Calu3 (cell line): Measurements from ENCODE around the gene DICER1. TPM values are rescaled to one million over a fixed set of nuclear protein-coding genes. Genes with fewer than 3 reads are reported as not detected.

Source experiments
- BruUV-seq: library from RNA; stranded (reverse); fragments of 400-500 nt; replicated peaks from 2 replicates; lab custom pipeline; 2021; lab: Mats Ljungman, UMichigan
- CTCF ChIA-PET: fragments of 300-600 bp; sonication (Branson Sonifier 250); formaldehyde crosslinking; loops from one replicate; lab custom pipeline; 2022; ENCODE audit warnings: antibody characterized with exemption; lab: Charles Lee
- DNase-seq: peaks from one replicate; pipeline ENCODE4 v3.0.0; 2022
- H3K27ac Mint-ChIP-seq: one replicate; pipeline ENCODE4 v1.8.0; 2022; ENCODE audit warnings: mixed read lengths; ENCODE audit not compliant: unreplicated experiment
- H3K27me3 Mint-ChIP-seq: one replicate; pipeline ENCODE4 v1.8.0; 2022; ENCODE audit warnings: mixed read lengths; ENCODE audit not compliant: unreplicated experiment
- H3K36me3 Mint-ChIP-seq: one replicate; pipeline ENCODE4 v1.8.0; 2022; ENCODE audit warnings: mild to moderate bottlenecking, moderate library complexity, mixed read lengths; ENCODE audit not compliant: insufficient read depth, unreplicated experiment
- H3K4me1 Mint-ChIP-seq: one replicate; pipeline ENCODE4 v1.8.0; 2022; ENCODE audit warnings: mild to moderate bottlenecking, low read depth, mixed read lengths; ENCODE audit not compliant: unreplicated experiment
- H3K4me3 Mint-ChIP-seq: one replicate; pipeline ENCODE4 v1.8.0; 2022; ENCODE audit warnings: mild to moderate bottlenecking, low read depth, moderate library complexity, mixed read lengths; ENCODE audit not compliant: unreplicated experiment
- H3K9me3 Mint-ChIP-seq: one replicate; pipeline ENCODE4 v1.8.0; 2022; ENCODE audit warnings: low read depth, mixed read lengths; ENCODE audit not compliant: unreplicated experiment
- intact Hi-C: fragments of 100-400 bp; cut with micrococcal nuclease; formaldehyde crosslinking; loops from one replicate; pipeline ENCODE4 v1.10.0; 2022; ENCODE audit not compliant: unreplicated experiment
- total RNA-seq: library from RNA; stranded (reverse); gene quantifications from 2 replicates; pipeline ENCODE4 v1.2.3, GENCODE V29; 2022
- TF ChIP-seq, protein P1 (sequence below): fragments of 200-600 bp; IDR thresholded peaks from one replicate; pipeline ENCODE4 v1.8.0; 2022; ENCODE audit warnings: antibody characterized with exemption; ENCODE audit not compliant: unreplicated experiment

Gene DICER1
- total RNA-seq, 1 experiment from 2014 or later = 53.8 TPM

DNA sequence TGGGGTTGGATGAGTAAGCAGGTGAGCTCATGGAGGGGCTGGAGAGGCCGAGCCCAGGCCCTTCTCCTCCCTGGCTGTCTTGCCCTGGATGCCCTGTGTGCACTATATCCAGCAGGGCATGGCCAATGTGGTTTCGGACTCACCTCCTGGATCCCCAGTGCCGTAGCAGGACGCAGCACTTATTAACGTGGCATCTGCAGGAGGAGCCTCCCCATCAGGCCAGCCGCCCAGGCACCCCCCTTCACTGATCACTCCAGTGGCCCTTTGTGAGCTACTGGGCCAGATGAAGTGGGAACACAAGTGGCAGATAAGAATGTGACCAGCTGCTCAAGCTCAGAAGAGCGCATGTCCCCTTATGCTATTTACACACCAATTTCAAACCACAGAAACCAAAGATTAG lies 43.1 kb upstream of the DICER1 start:
- Mint-ChIP-seq H3K36me3 (peaks cover 30% of the 10 kb centered on the region), H3K27me3 (no peaks in the 10 kb centered on the region), H3K4me1 (peaks cover 15% of the 10 kb centered on the region), H3K27ac (no peak overlapping the region), H3K4me3 (no peak overlapping the region), H3K9me3 (peaks cover 6% of the 10 kb centered on the region)
- TF ChIP-seq, protein P1, sequence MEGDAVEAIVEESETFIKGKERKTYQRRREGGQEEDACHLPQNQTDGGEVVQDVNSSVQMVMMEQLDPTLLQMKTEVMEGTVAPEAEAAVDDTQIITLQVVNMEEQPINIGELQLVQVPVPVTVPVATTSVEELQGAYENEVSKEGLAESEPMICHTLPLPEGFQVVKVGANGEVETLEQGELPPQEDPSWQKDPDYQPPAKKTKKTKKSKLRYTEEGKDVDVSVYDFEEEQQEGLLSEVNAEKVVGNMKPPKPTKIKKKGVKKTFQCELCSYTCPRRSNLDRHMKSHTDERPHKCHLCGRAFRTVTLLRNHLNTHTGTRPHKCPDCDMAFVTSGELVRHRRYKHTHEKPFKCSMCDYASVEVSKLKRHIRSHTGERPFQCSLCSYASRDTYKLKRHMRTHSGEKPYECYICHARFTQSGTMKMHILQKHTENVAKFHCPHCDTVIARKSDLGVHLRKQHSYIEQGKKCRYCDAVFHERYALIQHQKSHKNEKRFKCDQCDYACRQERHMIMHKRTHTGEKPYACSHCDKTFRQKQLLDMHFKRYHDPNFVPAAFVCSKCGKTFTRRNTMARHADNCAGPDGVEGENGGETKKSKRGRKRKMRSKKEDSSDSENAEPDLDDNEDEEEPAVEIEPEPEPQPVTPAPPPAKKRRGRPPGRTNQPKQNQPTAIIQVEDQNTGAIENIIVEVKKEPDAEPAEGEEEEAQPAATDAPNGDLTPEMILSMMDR = no peak
- BruUV-seq = no TSS peak
- intact Hi-C loops = no loop called here
- no peak for DNase-seq
- CTCF ChIA-PET = no interaction called here

DNA sequence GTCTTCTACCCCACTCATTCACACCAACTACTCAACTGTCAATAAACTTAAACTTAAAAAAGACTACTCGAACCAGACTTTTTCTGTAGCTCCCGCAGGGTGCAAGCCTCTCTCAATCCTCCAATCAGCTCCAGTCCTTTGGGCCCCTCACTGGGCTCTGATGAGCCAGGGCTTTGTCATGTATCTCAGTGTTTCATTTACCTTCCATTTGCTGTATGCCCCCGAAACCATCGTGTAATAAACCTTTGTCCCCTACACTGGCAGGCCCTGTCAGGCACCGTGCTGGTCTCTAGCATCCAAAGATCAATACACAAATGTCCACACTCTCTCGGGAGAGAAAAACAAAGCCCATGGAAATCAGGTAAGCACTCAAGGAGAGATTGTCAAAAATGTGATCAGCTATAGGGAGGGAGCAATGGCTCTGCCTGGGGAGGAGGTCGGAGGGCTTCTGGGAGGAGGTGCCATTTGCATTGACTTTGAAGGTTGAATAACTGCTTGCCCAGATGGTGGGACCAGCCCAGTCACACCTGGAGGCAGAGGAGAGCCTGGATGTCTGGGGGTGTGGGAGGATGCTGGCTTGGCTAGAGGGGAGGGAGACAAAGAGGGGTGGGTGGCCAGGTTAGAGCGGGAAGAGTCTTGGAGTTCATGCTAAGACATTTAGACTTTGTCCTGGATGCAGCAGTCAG lies 42.1 kb upstream of the DICER1 start:
- Mint-ChIP-seq H3K4me3 (no peak overlapping the region), H3K36me3 (peaks cover 31% of the 10 kb centered on the region), H3K9me3 (no peaks in the 10 kb centered on the region), H3K27ac (peak overlapping the region; percentile 78), H3K27me3 (no peaks in the 10 kb centered on the region), H3K4me1 (peaks cover 15% of the 10 kb centered on the region)
- intact Hi-C loops = loop anchor here (5.0 to 10.0 kb wide), 2 partner anchors 48 to 115 kb away; partner anchors contain the start of gene CLMN
- CTCF ChIA-PET = no interaction called here
- no peak for DNase-seq
- no TSS peak for BruUV-seq
- TF ChIP-seq, protein P1 = no peak

DNA sequence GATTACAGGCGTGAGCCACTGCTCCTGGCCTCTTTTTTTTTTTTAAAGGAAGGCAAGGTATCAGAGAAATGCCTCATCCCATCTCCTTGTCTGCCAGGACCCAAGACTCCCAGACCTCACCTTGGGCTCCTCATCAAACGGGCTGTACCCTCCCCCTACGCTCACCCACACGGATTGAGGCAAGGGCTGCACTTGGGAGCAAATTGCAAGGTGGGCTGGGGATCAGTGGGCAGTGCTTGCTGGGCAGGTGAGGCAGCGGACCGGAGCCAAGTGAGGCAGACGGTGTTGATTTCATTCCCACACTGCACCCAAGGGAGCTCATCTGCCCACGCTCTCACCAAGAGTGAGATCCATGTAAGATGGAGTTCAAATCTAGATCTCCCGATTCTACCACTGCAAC lies 41.0 kb upstream of the DICER1 start:
- Mint-ChIP-seq H3K9me3 (no peaks in the 10 kb centered on the region), H3K36me3 (peaks cover 28% of the 10 kb centered on the region), H3K4me1 (peaks cover 15% of the 10 kb centered on the region), H3K4me3 (no peak overlapping the region), H3K27ac (no peak overlapping the region), H3K27me3 (no peaks in the 10 kb centered on the region)
- TF ChIP-seq, protein P1 = no peak
- BruUV-seq = no TSS peak
- intact Hi-C loops = loop anchor here (5.0 to 10.0 kb wide), 2 partner anchors 49 to 116 kb away; partner anchors contain the start of gene CLMN
- no peak for DNase-seq
- CTCF ChIA-PET = interaction anchor here (1.0 to 1.5 kb wide), 3 partner anchors 11 to 234 kb away, joined by 3 to 5 read pairs (median 4); no protein-coding TSS in a partner anchor

DNA sequence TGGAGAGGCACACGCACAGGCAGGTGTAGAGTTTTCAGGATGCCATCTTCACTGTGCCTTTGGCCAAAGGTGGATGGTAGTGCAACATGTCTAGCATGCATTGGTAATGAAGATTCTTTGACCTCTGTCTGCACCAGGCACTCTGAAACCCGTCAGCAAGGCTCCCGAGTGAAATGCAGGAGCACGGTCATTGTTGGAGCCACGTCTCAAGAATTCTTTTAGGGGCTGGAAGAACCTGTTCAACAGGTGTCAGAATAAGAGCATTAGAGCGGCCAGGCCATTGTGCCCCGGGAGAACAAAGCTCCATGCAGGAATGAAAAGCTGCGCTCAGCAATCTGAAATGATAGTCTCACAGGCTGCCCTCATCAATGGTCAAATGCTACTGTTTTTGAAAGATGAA lies 40.2 kb upstream of the DICER1 start:
- no peaks in the 10 kb centered on the region for H3K9me3 Mint-ChIP-seq
- CTCF ChIA-PET = interaction anchor here (0.7 to 1.5 kb wide), 4 partner anchors 12 to 255 kb away, joined by 3 to 5 read pairs (median 4); no protein-coding TSS in a partner anchor
- peaks cover 25% of the 10 kb centered on the region for H3K36me3 Mint-ChIP-seq
- H3K4me3 Mint-ChIP-seq = peak overlapping the region; percentile 11
- no peaks in the 10 kb centered on the region for H3K27me3 Mint-ChIP-seq
- BruUV-seq = no TSS peak
- H3K4me1 Mint-ChIP-seq = peaks cover 15% of the 10 kb centered on the region
- DNase-seq = peak; percentile 75
- TF ChIP-seq, protein P1 = no peak
- intact Hi-C loops = loop anchor here (5.0 to 10.0 kb wide), 2 partner anchors 50 to 117 kb away; partner anchors contain the start of gene CLMN
- H3K27ac Mint-ChIP-seq = peak overlapping the region; percentile 12
